GM12878 (cell line): ENCODE measurements around the gene TMSB4X. TPM values are rescaled to one million over a fixed set of nuclear protein-coding genes. Genes with fewer than 3 reads are reported as not detected.

ENCODE experiments used
- ATF7 ChIP-seq: fragments of 450-650 bp; IDR thresholded peaks from 2 replicates; pipeline ENCODE4 v1.6.1; 2016; ENCODE audit warnings: low read depth, mild to moderate bottlenecking
- CREM ChIP-seq: IDR thresholded peaks from 2 replicates; pipeline ENCODE4 v1.6.1; 2014; ENCODE audit warnings: antibody characterized with exemption, low read depth
- IRF3 ChIP-seq: fragments of 450-650 bp; IDR thresholded peaks from 2 replicates; pipeline ENCODE4 v1.6.1; 2014; ENCODE audit warnings: mild to moderate bottlenecking
- LARP7 ChIP-seq: fragments of 450-650 bp; IDR thresholded peaks from 2 replicates; pipeline ENCODE4 v1.6.1; 2017; ENCODE audit warnings: mild to moderate bottlenecking
- MTA2 ChIP-seq: fragments of 450-650 bp; IDR thresholded peaks from 2 replicates; pipeline ENCODE4 v1.6.1; 2016; ENCODE audit warnings: low read depth, mild to moderate bottlenecking, moderate library complexity
- MXI1 ChIP-seq: fragments of 150-350 bp; IDR thresholded peaks from 2 replicates; pipeline ENCODE4 v1.6.1; 2011; ENCODE audit warnings: low read depth, mild to moderate bottlenecking, inconsistent platforms, low read length, improper control_type of control experiment
- MYC ChIP-seq: IDR thresholded peaks from 2 replicates; pipeline ENCODE4 v1.6.1; 2011; ENCODE audit warnings: mild to moderate bottlenecking, low read length, moderate library complexity, inconsistent platforms; ENCODE audit not compliant: insufficient read depth, insufficient replicate concordance, insufficient read length, severe bottlenecking
- NKRF ChIP-seq: fragments of 450-650 bp; conservative IDR thresholded peaks from 2 replicates; pipeline ENCODE4 v1.6.1; 2017; ENCODE audit warnings: mild to moderate bottlenecking, moderate library complexity
- PRDM15 ChIP-seq: fragments of 450-650 bp; formaldehyde crosslinking; IDR thresholded peaks from 2 replicates; pipeline ENCODE4 v1.4.0; 2020; ENCODE audit warnings: mild to moderate bottlenecking, moderate library complexity
- SMC3 ChIP-seq: IDR thresholded peaks from 2 replicates; pipeline ENCODE4 v1.6.1; 2011; ENCODE audit warnings: low read length, improper control_type of control experiment, borderline replicate concordance
- SPI1 ChIP-seq: IDR thresholded peaks from 2 replicates; pipeline ENCODE4 v1.6.1; 2011; ENCODE audit warnings: low read depth, mild to moderate bottlenecking, low read length, moderate library complexity, borderline replicate concordance; ENCODE audit not compliant: insufficient read depth
- STAT1 ChIP-seq: fragments of 450-650 bp; conservative IDR thresholded peaks from 2 replicates; pipeline ENCODE4 v1.6.1; 2014; ENCODE audit warnings: antibody characterized with exemption, mild to moderate bottlenecking
- TCF12 ChIP-seq: IDR thresholded peaks from 2 replicates; pipeline ENCODE4 v1.6.1; 2011; ENCODE audit warnings: low read depth, mild to moderate bottlenecking, low read length
- WRNIP1 ChIP-seq: IDR thresholded peaks from 2 replicates; pipeline ENCODE4 v1.6.1; 2011; ENCODE audit warnings: low read depth, low read length, improper control_type of control experiment, borderline replicate concordance
- ZNF687 ChIP-seq: fragments of 450-650 bp; IDR thresholded peaks from 2 replicates; pipeline ENCODE4 v1.6.1; 2017; ENCODE audit warnings: mild to moderate bottlenecking, moderate library complexity
- ZZZ3 ChIP-seq: IDR thresholded peaks from 2 replicates; pipeline ENCODE4 v1.6.1; 2011; ENCODE audit warnings: low read depth; ENCODE audit not compliant: control insufficient read depth, insufficient read length
- polyA plus RNA-seq, 11 experiments: library from polyadenylated mRNA; depleted of rRNA in 4 of 11; unstranded in 6 of 11; stranded (reverse) in 5 of 11; fragments of >200 nt; fragmentation: Nextera tagmentation in 4 of 11; fragmentation: Illumina TruSeq in 1 of 11; extraction: Ambion mirVana in 4 of 11; extraction: Trizol in 1 of 11; gene quantifications; 1 replicate in 1 of 11; 2 replicates in 10 of 11; pipeline versions ENCODE4 v1.2.1 to v1.2.3, GENCODE V29; 2011 to 2016; ENCODE audit warnings: inconsistent platforms in 2 of 11, missing spikeins in 2 of 11, low read depth in 1 of 11
- total RNA-seq, 4 experiments: library from RNA; depleted of rRNA in 3 of 4; stranded (reverse); fragments of >200 nt in 3 of 4; fragmentation: Illumina TruSeq in 1 of 4; extraction: Trizol in 1 of 4; gene quantifications; 2 replicates each; pipeline versions ENCODE4 v1.2.1 to v1.2.3, GENCODE V29; 2013 to 2021
- TF ChIP-seq, protein P1 (sequence below): IDR thresholded peaks from 2 replicates; pipeline ENCODE4 v1.6.1; 2011; ENCODE audit warnings: low read depth, low read length, improper control_type of control experiment, borderline replicate concordance

The TMSB4X gene
- total and polyA plus RNA-seq, 10 of the 15 experiments (the other 5 are each of a cell fraction or from before 2014, with no cell fraction given) = 13,924 to 37,234 (median 23,705) TPM

- TF ChIP-seq CREM (peak; percentile 53), SMC3 (peak; percentile 16; the same call in 1 of the 2 replicates), ATF7 (no peak), MXI1 (peak; percentile 20; the same call in 1 of the 2 replicates), PRDM15 (peak; percentile 75; the same call in 1 of the 2 replicates), SPI1 (no peak), TCF12 (no peak; the same call in 1 of the 2 replicates), NKRF (0 out of 2 replicates have a peak, but pooled peaks have one; percentile 30), MTA2 (peak; percentile 50), ZZZ3 (no peak), STAT1 (no peak), MYC (no peak), ZNF687 (peak; percentile 90), WRNIP1 (no peak; the same call in 1 of the 2 replicates), LARP7 (peak; percentile 83), IRF3 (no peak)
- TF ChIP-seq, protein P1, sequence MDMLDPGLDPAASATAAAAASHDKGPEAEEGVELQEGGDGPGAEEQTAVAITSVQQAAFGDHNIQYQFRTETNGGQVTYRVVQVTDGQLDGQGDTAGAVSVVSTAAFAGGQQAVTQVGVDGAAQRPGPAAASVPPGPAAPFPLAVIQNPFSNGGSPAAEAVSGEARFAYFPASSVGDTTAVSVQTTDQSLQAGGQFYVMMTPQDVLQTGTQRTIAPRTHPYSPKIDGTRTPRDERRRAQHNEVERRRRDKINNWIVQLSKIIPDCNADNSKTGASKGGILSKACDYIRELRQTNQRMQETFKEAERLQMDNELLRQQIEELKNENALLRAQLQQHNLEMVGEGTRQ = no peak
Observed at GRCh38 chrX:12978205-12979025, 3.5 kb downstream of the TMSB4X start (continued).
